NCI-H128 (cell line): Measurements from ENCODE around the gene PHPT1.
"Not testable (repeated sequence)": the region's sequence is repeated elsewhere in the genome, so short reads cannot be mapped to it uniquely, and the experiment has no call there.

Experiments used
- DNase-seq: peaks from one replicate; lab custom pipeline; 2025; ENCODE audit not compliant: unreplicated experiment; lab: John Stamatoyannopoulos, UW

PHPT1 gene

GRCh38 chr9:136883670-136884069 lies 34.5 kb downstream of the PHPT1 start:
- DNase-seq = not testable (repeated sequence)

- DNase-seq = peak; percentile 95
Observed at GRCh38 chr9:136885950-136886578, 36.9 kb downstream of the PHPT1 start, which contains the start of gene TRAF2. TSS of gene TRAF2 (plus strand) at chr9:136886516. CDS start at chr9:136898741, 12,225 bp downstream.

GRCh38 chr9:136886610-136887597 lies 37.7 kb downstream of the PHPT1 start:
- no peak for DNase-seq

GRCh38 chr9:136888454-136888853 lies 39.2 kb downstream of the PHPT1 start:
- no peak for DNase-seq

- no peak for DNase-seq
Observed at GRCh38 chr9:136889858-136890257, 40.6 kb downstream of the PHPT1 start.

- no peak for DNase-seq
Observed at GRCh38 chr9:136890661-136891060, 41.5 kb downstream of the PHPT1 start.

- no peak for DNase-seq
Observed at GRCh38 chr9:136896027-136896426, 46.8 kb downstream of the PHPT1 start.

- DNase-seq = no peak
Observed at GRCh38 chr9:136898483-136899100, 49.4 kb downstream of the PHPT1 start.

- no peak for DNase-seq
Observed at GRCh38 chr9:136899196-136899595, 50.0 kb downstream of the PHPT1 start.

- no peak for DNase-seq
Observed at GRCh38 chr9:136900556-136900955, 51.3 kb downstream of the PHPT1 start.
